GM12891 (cell line): Measurements from ENCODE around the gene ADRA2B.
"Not testable (repeated sequence)": the region's sequence is repeated elsewhere in the genome, so short reads cannot be mapped to it uniquely, and the experiment has no call there.

Source experiments
- POLR2A ChIP-seq: IDR thresholded peaks from 2 replicates; pipeline ENCODE4 v1.6.1; 2011; ENCODE audit warnings: low read depth, low read length, control low read depth
- POLR2AphosphoS5 ChIP-seq: IDR thresholded peaks from 2 replicates; pipeline ENCODE4 v1.6.1; 2011; ENCODE audit warnings: low read depth, low read length, control low read depth
- POU2F2 ChIP-seq: IDR thresholded peaks from 2 replicates; pipeline ENCODE4 v1.6.1; 2011; ENCODE audit warnings: low read depth, mild to moderate bottlenecking, control low read depth, low read length, moderate library complexity
- SPI1 ChIP-seq: IDR thresholded peaks from 2 replicates; pipeline ENCODE4 v1.6.1; 2011; ENCODE audit warnings: low read depth, low read length, control low read depth
- TAF1 ChIP-seq: IDR thresholded peaks from 2 replicates; pipeline ENCODE4 v1.6.1; 2011; ENCODE audit warnings: low read depth, low read length, control low read depth

GRCh38 chr2:96141624-96141967 is 25.2 kb upstream of the ADRA2B start:
- TF ChIP-seq POLR2AphosphoS5, POLR2A, SPI1, TAF1, POU2F2: not testable (repeated sequence)
